PC-3 (cell line): Measurements from ENCODE around the gene TAF6. TPM values are rescaled to one million over a fixed set of nuclear protein-coding genes. Genes with fewer than 3 reads are reported as not detected.

Experiments used
- ATAC-seq: fragments of 200-7000 bp; cut with Tn5 transposase; 2 replicates; pipeline ENCODE4 v1.9.1; 2020; ENCODE audit warnings: mild to moderate bottlenecking, moderate library complexity
- BruUV-seq: library from RNA; stranded (reverse); fragments of 400-500 nt; replicated peaks from 2 replicates; lab custom pipeline; 2021; lab: Mats Ljungman, UMichigan
- CTCF ChIA-PET: fragments of 300-600 bp; sonication (Branson Sonifier 250); formaldehyde crosslinking; loops from one replicate; lab custom pipeline; 2022; ENCODE audit warnings: antibody characterized with exemption; lab: Charles Lee
- POLR2A ChIA-PET: fragments of 300-600 bp; sonication (Branson Sonifier 250); formaldehyde crosslinking; loops from one replicate; lab custom pipeline; 2022; ENCODE audit warnings: antibody characterized with exemption; ENCODE audit not compliant: unreplicated experiment; lab: Charles Lee
- DNase-seq: peaks from one replicate; pipeline ENCODE4 v3.0.0-alpha.2; 2015
- H2AFZ ChIP-seq: fragments of 300-600 bp; sonication (generic); 2 replicates; pipeline ENCODE4 v1.6.0; 2016; ENCODE audit warnings: antibody characterized with exemption, low read length
- H3F3A ChIP-seq: fragments of 300-600 bp; sonication (generic); one replicate; pipeline ENCODE4 v1.6.0; 2017; ENCODE audit warnings: antibody characterized with exemption, low read length, control low read depth, mild to moderate bottlenecking; ENCODE audit not compliant: unreplicated experiment
- H3K27ac ChIP-seq: fragments of 300-600 bp; sonication (generic); 2 replicates; pipeline ENCODE4 v1.5.1; 2016; ENCODE audit warnings: mild to moderate bottlenecking, low read length
- H3K27me3 ChIP-seq: fragments of 300-600 bp; sonication (generic); 2 replicates; pipeline ENCODE4 v1.6.1; 2016; ENCODE audit warnings: low read length, mixed read lengths
- H3K36me3 ChIP-seq: fragments of 300-600 bp; sonication (generic); 2 replicates; pipeline ENCODE4 v1.6.1; 2016; ENCODE audit warnings: low read depth, mixed run types, low read length, mixed read lengths
- H3K4me1 ChIP-seq: fragments of 300-600 bp; sonication (generic); 2 replicates; pipeline ENCODE4 v1.5.1; 2016; ENCODE audit warnings: low read length; ENCODE audit not compliant: insufficient read depth
- H3K4me2 ChIP-seq: fragments of 300-600 bp; sonication (generic); 2 replicates; pipeline ENCODE4 v1.6.0; 2016; ENCODE audit warnings: low read length
- H3K4me3 ChIP-seq: fragments of 300-600 bp; sonication (generic); 2 replicates; pipeline ENCODE4 v1.5.1; 2016; ENCODE audit warnings: mild to moderate bottlenecking, low read length, mixed read lengths
- H3K79me2 ChIP-seq: fragments of 300-600 bp; sonication (generic); 2 replicates; pipeline ENCODE4 v1.6.1; 2017; ENCODE audit warnings: low read length, mixed read lengths
- H3K9ac ChIP-seq: fragments of 300-600 bp; sonication (generic); 2 replicates; pipeline ENCODE4 v1.6.0; 2016; ENCODE audit warnings: mild to moderate bottlenecking, low read length
- H3K9me2 ChIP-seq: fragments of 300-600 bp; sonication (generic); replicated peaks from 2 replicates; pipeline ENCODE4 v1.6.1; 2016; ENCODE audit warnings: mixed run types, low read length, mixed read lengths
- H3K9me3 ChIP-seq: fragments of 300-600 bp; sonication (generic); 2 replicates; pipeline ENCODE4 v1.6.1; 2016; ENCODE audit warnings: low read length, mixed read lengths
- H4K20me1 ChIP-seq: fragments of 300-600 bp; sonication (generic); 2 replicates; pipeline ENCODE4 v1.6.1; 2016; ENCODE audit warnings: low read length, mixed read lengths
- CTCF ChIP-seq: fragments of 300-600 bp; sonication (generic); conservative IDR thresholded peaks from 2 replicates; pipeline ENCODE4 v1.5.1; 2017; ENCODE audit warnings: antibody characterized with exemption, low read depth, mild to moderate bottlenecking, low read length
- EZH2 ChIP-seq: fragments of 300-600 bp; sonication (generic); IDR thresholded peaks from one replicate; pipeline ENCODE4 v1.6.1; 2017; ENCODE audit warnings: antibody characterized with exemption, mild to moderate bottlenecking, low read length; ENCODE audit not compliant: unreplicated experiment
- EZH2phosphoT487 ChIP-seq: fragments of 300-600 bp; sonication (generic); IDR thresholded peaks from 2 replicates; pipeline ENCODE4 v1.6.1; 2018; ENCODE audit warnings: mild to moderate bottlenecking, antibody characterized with exemption, low read length, borderline replicate concordance
- intact Hi-C: fragments of 100-400 bp; cut with micrococcal nuclease; formaldehyde crosslinking; loops from 2 replicates; pipeline ENCODE4 v1.9.0; 2023
- total RNA-seq: library from RNA; depleted of rRNA; stranded (reverse); fragments of >200 nt; gene quantifications from 2 replicates; pipeline ENCODE4 v1.2.3, GENCODE V29; 2014

Gene TAF6
- total RNA-seq, 1 experiment from 2014 or later = 58.6 TPM

DNA sequence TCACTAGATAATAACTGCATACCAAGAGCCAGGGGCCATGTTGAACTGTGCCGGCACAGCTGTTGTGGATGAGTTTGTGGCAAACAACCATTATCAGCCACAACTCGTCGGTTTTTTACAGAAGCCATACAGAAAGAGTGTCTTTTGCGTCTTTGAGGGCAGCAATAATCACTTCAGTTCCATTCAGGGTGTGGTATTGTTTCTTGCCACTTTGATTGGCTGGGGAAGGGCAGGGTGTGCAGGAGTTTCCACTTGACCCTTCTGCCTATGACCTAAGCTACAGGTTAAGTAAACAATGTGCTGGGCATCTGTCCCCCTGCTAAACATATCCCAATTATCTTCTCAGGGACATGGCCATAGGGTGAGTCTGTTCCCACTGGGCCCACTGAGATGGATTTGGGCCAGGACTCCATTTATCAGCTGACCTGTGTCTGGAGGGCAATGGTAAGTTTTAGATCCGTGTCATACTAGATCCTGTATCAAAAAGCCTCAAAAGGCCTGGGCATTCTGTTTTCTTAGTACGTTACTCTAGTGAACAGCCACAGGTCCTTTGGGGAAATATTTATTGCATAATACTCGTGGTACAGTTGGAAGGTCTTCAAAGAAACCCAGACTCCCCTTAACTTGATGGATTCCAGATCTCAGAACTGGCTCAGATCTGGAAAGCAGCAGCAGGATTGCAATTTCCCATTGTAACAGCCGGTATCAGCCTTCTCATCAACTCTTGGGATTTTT lies 53.5 kb downstream of the TAF6 start:
- no TSS peak for BruUV-seq
- Histone ChIP-seq H3K36me3 (peaks cover 9% of the 10 kb centered on the region), H3K27ac (no peak overlapping the region), H3K4me1 (no peaks in the 10 kb centered on the region), H3K9me3 (no peaks in the 10 kb centered on the region), H3K79me2 (no peaks in the 10 kb centered on the region), H3K9ac (no peak overlapping the region), H2AFZ (no peak overlapping the region), H3K4me2 (no peak overlapping the region), H3K9me2 (no peaks in the 10 kb centered on the region), H4K20me1 (no peaks in the 10 kb centered on the region), H3K4me3 (no peak overlapping the region), H3K27me3 (no peaks in the 10 kb centered on the region), H3F3A (no peaks in the 10 kb centered on the region)
- DNase-seq (no peak), ATAC-seq (no peak)
- TF ChIP-seq CTCF (no peak), EZH2phosphoT487 (no peak), EZH2 (no peak)
- intact Hi-C loops = no loop called here
- CTCF ChIA-PET = no interaction called here
- POLR2A ChIA-PET = no interaction called here

DNA sequence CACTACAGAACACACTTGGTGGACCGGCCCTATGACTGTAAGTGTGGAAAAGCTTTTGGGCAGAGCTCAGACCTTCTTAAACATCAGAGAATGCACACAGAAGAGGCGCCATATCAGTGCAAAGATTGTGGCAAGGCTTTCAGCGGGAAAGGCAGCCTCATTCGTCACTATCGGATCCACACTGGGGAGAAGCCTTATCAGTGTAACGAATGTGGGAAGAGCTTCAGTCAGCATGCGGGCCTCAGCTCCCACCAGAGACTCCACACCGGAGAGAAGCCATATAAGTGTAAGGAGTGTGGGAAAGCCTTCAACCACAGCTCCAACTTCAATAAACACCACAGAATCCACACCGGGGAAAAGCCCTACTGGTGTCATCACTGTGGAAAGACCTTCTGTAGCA lies 55.0 kb downstream of the TAF6 start:
- CTCF ChIA-PET = interaction anchor here (0.7 kb wide), 1 partner anchor 62 kb away, joined by 4 read pairs; no protein-coding TSS in a partner anchor
- no peak overlapping the region for H3K4me3 ChIP-seq

More for the DNA sequence above, 55.0 kb downstream of the TAF6 start:
- ATAC-seq (no peak), DNase-seq (no peak)
- POLR2A ChIA-PET = no interaction called here
- Histone ChIP-seq H3K27me3 (no peaks in the 10 kb centered on the region), H3K9ac (no peak overlapping the region), H2AFZ (no peak overlapping the region), H3K9me2 (no peaks in the 10 kb centered on the region), H3K79me2 (no peaks in the 10 kb centered on the region), H3K9me3 (no peaks in the 10 kb centered on the region), H3F3A (no peaks in the 10 kb centered on the region), H3K27ac (no peak overlapping the region), H4K20me1 (no peaks in the 10 kb centered on the region), H3K36me3 (no peaks in the 10 kb centered on the region), H3K4me2 (no peak overlapping the region), H3K4me1 (no peaks in the 10 kb centered on the region)
- intact Hi-C loops = no loop called here
- TF ChIP-seq CTCF = no peak
- TF ChIP-seq EZH2 = no peak
- TF ChIP-seq EZH2phosphoT487 = no peak
- TSS peak; percentile 20 for BruUV-seq
